Uterus (tissue), 4 donors: ENCODE measurements around the gene MYO9A. TPM values are rescaled to one million over a fixed set of nuclear protein-coding genes. Genes with fewer than 3 reads are reported as not detected.

Experiments
- DNase-seq, 2 donors: peaks; one replicate each; pipeline ENCODE4 v3.0.0-alpha.2; 2019 to 2020
- H3K27ac ChIP-seq, 2 donors: fragments of 200-600 bp; sonication (generic); 1 replicate in 1 of 2; 2 replicates in 1 of 2; pipeline ENCODE4 v1.5.1; 2016 to 2018
- H3K27me3 ChIP-seq, 2 donors: fragments of 200-600 bp; sonication (generic); one replicate each; pipeline ENCODE4 v1.5.1; 2018 to 2019; ENCODE audit warnings: control low read depth in 1 of 2
- H3K36me3 ChIP-seq, 2 donors: fragments of 200-600 bp; sonication (generic); one replicate each; pipeline ENCODE4 v1.5.1; 2019; ENCODE audit warnings: control low read depth in 1 of 2
- H3K4me1 ChIP-seq, 2 donors: fragments of 200-600 bp; sonication (generic); one replicate each; pipeline ENCODE4 v1.5.1; 2018 to 2019; ENCODE audit warnings: control low read depth in 1 of 2
- H3K4me3 ChIP-seq, 2 donors: fragments of 200-600 bp; sonication (generic); 1 replicate in 1 of 2; 2 replicates in 1 of 2; pipeline ENCODE4 v1.5.1; 2018 to 2019; ENCODE audit warnings: mild to moderate bottlenecking in 1 of 2
- H3K9me3 ChIP-seq, 2 donors: fragments of 200-600 bp; sonication (generic); one replicate each; pipeline ENCODE4 v1.5.1; 2019; ENCODE audit warnings: control low read depth in 1 of 2
- POLR2A ChIP-seq, 2 donors: fragments of 450-650 bp; IDR thresholded peaks; one replicate each; pipeline ENCODE4 v1.6.1; 2016; ENCODE audit warnings: antibody characterized with exemption in 2 of 2, mild to moderate bottlenecking in 1 of 2, moderate library complexity in 1 of 2
- intact Hi-C: fragments of 100-400 bp; cut with DNase I; formaldehyde crosslinking; loops from one replicate; pipeline ENCODE4 v1.15.1; 2023; ENCODE audit warnings: low total_unique reads
- total RNA-seq, 4 donors: library from RNA; depleted of rRNA in 3 of 4; stranded (reverse); fragments of >200 nt in 3 of 4; gene quantifications; one replicate each; pipeline versions ENCODE4 v1.1.0 to v1.2.4, GENCODE V29; 2014 to 2023
- TF ChIP-seq, protein P1 (sequence below), 4 experiments: fragments of 200-600 bp in 2 of 4; fragments of 450-650 bp in 2 of 4; sonication (generic) in 2 of 4; IDR thresholded peaks; one replicate each; pipeline ENCODE4 v1.5.1; 2016 to 2019; ENCODE audit warnings: antibody characterized with exemption in 4 of 4, mild to moderate bottlenecking in 2 of 4, moderate library complexity in 1 of 4
- donor health status: DM: yes; HTN: yes; CAD: no.

The MYO9A gene
- total RNA-seq, 4 donors from 2014 or later = 45.6 to 141 (median 90.0) TPM

GRCh38 chr15:72096796-72097195 is 21.2 kb downstream of the MYO9A start:
- DNase-seq = no peak
- Histone ChIP-seq H3K27me3 (no peaks in the 10 kb centered on the region), H3K27ac (no peak overlapping the region), H3K4me3 (no peak overlapping the region), H3K9me3 (no peaks in the 10 kb centered on the region), H3K4me1 (no peaks in the 10 kb centered on the region), H3K36me3 (no peaks in the 10 kb centered on the region)
- TF ChIP-seq, protein P1, sequence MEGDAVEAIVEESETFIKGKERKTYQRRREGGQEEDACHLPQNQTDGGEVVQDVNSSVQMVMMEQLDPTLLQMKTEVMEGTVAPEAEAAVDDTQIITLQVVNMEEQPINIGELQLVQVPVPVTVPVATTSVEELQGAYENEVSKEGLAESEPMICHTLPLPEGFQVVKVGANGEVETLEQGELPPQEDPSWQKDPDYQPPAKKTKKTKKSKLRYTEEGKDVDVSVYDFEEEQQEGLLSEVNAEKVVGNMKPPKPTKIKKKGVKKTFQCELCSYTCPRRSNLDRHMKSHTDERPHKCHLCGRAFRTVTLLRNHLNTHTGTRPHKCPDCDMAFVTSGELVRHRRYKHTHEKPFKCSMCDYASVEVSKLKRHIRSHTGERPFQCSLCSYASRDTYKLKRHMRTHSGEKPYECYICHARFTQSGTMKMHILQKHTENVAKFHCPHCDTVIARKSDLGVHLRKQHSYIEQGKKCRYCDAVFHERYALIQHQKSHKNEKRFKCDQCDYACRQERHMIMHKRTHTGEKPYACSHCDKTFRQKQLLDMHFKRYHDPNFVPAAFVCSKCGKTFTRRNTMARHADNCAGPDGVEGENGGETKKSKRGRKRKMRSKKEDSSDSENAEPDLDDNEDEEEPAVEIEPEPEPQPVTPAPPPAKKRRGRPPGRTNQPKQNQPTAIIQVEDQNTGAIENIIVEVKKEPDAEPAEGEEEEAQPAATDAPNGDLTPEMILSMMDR (IDR thresholded peaks at IDR 0.05) = no peak
- TF ChIP-seq POLR2A (IDR thresholded peaks at IDR 0.05) = no peak
- intact Hi-C loops = no loop called here

GRCh38 chr15:72092691-72093090 is 25.3 kb downstream of the MYO9A start:
- intact Hi-C loops = no loop called here
- H3K9me3 ChIP-seq = no peaks in the 10 kb centered on the region
- no peak for DNase-seq
- H3K27me3 ChIP-seq = no peaks in the 10 kb centered on the region
- TF ChIP-seq, protein P1 (IDR thresholded peaks at IDR 0.05) = no peak
- TF ChIP-seq POLR2A (IDR thresholded peaks at IDR 0.05) = no peak
- H3K27ac ChIP-seq = no peak overlapping the region
- no peaks in the 10 kb centered on the region for H3K4me1 ChIP-seq
- H3K4me3 ChIP-seq = no peak overlapping the region
- H3K36me3 ChIP-seq = no peaks in the 10 kb centered on the region

DNA sequence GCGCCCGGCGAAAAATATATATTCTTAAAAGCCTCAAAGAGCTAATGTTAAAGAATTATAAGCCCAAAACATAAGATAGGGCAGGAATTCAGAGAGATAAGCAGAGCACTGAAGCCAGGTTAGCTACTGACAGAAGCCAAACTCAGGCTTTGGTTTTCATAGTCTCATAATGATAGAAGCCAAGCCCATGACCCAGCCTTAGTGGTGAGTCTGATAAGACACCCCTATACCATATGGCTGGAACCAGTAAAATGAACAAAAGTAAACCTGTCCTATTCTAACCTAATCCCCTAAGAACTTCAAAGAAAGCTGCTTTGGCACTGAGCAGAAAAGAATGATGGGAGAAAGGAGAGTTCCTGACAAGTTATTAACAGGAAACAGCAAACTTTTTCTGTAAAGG is 25.9 kb downstream of the MYO9A start:
- Histone ChIP-seq H3K36me3 (no peaks in the 10 kb centered on the region), H3K9me3 (no peaks in the 10 kb centered on the region), H3K27me3 (no peaks in the 10 kb centered on the region), H3K27ac (no peak overlapping the region), H3K4me3 (no peak overlapping the region), H3K4me1 (no peaks in the 10 kb centered on the region)
- intact Hi-C loops = no loop called here
- TF ChIP-seq, protein P1 (IDR thresholded peaks at IDR 0.05) = no peak
- TF ChIP-seq POLR2A (IDR thresholded peaks at IDR 0.05) = no peak
- no peak for DNase-seq

DNA sequence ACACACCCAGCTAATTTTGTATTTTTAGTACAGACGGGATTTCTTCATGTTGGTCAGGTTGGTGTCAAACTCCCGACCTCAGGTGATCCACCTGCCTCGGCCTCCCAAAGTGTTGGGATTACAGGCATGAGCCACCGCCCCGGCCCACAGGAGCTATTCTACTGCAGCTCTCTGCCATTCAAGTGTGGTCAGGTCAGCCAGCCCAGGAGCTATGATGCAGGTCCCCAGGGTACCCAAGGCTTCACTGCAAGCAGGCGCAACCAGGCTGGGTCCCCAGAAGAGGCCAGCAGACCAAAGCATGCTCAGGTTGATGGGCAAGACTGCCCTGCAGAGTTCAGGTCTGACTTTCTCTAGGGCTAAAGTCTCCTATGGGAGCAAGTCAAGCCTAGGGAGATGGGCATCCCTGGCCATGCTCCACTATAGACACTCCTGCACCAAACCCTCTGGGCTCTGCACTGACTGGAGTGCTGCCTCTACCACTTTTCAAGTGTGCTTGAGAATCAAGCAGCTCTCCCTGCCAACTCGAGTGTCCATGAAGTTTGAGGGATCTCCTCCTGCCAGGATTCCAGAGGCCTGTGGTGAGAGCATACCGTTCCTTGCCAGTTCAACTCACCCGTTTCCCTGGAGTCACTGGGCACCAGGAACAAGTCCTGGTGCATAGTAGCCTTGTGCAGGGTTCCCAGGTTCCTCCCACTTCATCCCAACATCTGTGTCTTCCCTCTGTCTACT is 30.9 kb downstream of the MYO9A start:
- Histone ChIP-seq H3K27ac (no peak overlapping the region), H3K4me3 (no peak overlapping the region), H3K36me3 (no peaks in the 10 kb centered on the region), H3K27me3 (no peaks in the 10 kb centered on the region), H3K9me3 (no peaks in the 10 kb centered on the region), H3K4me1 (no peaks in the 10 kb centered on the region)
- no peak for DNase-seq
- TF ChIP-seq POLR2A (IDR thresholded peaks at IDR 0.05) = no peak
- TF ChIP-seq, protein P1 (IDR thresholded peaks at IDR 0.05) = no peak
- intact Hi-C loops = no loop called here

DNA sequence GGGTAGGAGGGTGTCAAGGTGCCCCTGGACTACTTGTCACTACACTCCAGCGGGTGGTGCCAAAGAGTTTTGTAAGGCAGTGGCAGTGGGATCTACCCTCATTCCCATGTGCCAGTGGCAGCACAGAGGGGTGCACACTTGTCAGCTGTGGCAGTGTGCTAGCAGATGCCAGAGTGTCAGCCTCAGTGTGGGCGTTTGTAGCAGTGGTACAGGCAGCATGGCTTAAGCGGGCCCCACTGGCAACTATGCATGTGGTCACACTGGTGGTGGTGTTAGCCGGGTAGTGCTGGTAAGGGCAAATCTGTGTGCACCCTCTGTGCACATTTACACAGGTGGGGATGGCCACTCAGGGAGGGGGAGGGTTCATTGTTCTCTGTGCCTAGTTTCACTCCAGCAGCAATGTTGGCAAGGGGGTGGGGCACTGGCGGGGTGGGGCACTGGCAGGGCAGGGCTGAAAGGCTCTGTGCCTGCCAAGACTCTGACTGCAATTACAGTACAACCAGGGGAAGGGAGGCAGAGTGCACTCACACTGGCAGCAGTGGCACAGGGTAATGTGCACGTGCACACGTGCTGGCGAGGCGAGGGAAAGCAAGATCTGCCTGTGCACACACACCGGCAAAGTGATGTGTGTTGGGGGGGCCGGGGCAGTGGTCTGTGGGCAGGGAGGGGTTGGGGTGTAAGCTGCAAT is 31.8 kb downstream of the MYO9A start:
- no peak overlapping the region for H3K27ac ChIP-seq
- no peaks in the 10 kb centered on the region for H3K36me3 ChIP-seq
- no peak overlapping the region for H3K4me3 ChIP-seq
- H3K4me1 ChIP-seq = no peaks in the 10 kb centered on the region
- no peaks in the 10 kb centered on the region for H3K27me3 ChIP-seq
- intact Hi-C loops = no loop called here
- TF ChIP-seq, protein P1 (IDR thresholded peaks at IDR 0.05) = no peak
- TF ChIP-seq POLR2A (IDR thresholded peaks at IDR 0.05) = no peak
- no peak for DNase-seq
- no peaks in the 10 kb centered on the region for H3K9me3 ChIP-seq
